WTC11 (cell line): ENCODE measurements around the gene AMBN. TPM values are rescaled to one million over a fixed set of nuclear protein-coding genes. Genes with fewer than 3 reads are reported as not detected.
A peak's percentile ranks its signal among the peaks of the same experiment; 100 is the strongest.

Experiments used
- ATAC-seq: fragments of 200-7000 bp; cut with Tn5 transposase; 2 replicates; pipeline ENCODE4 v1.10.0; 2021; ENCODE audit warnings: mild to moderate bottlenecking, moderate library complexity
- CTCF ChIA-PET: fragments of 300-600 bp; sonication (Branson Sonifier 250); formaldehyde crosslinking; loops from one replicate; lab custom pipeline; 2021; ENCODE audit warnings: antibody characterized with exemption; lab: Charles Lee
- POLR2A ChIA-PET: fragments of 350-600 bp; sonication (Branson Sonifier 250); formaldehyde crosslinking; loops from one replicate; lab custom pipeline; 2021; ENCODE audit warnings: antibody characterized with exemption; lab: Charles Lee
- DNase-seq: peaks from one replicate; pipeline ENCODE4 v3.0.0; 2021; ENCODE audit warnings: low spot score
- H3K27ac Mint-ChIP-seq: 2 replicates; pipeline ENCODE4 v1.8.0; 2021; ENCODE audit warnings: mixed read lengths
- H3K27me3 Mint-ChIP-seq: 2 replicates; pipeline ENCODE4 v1.8.0; 2021; ENCODE audit warnings: low read depth, mild to moderate bottlenecking, moderate library complexity, mixed read lengths
- H3K36me3 Mint-ChIP-seq: 2 replicates; pipeline ENCODE4 v1.8.0; 2021; ENCODE audit warnings: mixed read lengths
- H3K4me1 Mint-ChIP-seq: 2 replicates; pipeline ENCODE4 v1.8.0; 2022; ENCODE audit warnings: mixed read lengths
- H3K4me3 Mint-ChIP-seq: 2 replicates; pipeline ENCODE4 v1.8.0; 2021; ENCODE audit warnings: mild to moderate bottlenecking, moderate library complexity, mixed read lengths
- H3K9me3 Mint-ChIP-seq: 2 replicates; pipeline ENCODE4 v1.8.0; 2021; ENCODE audit warnings: mixed read lengths
- AR ChIP-seq: fragments of 250-450 bp; sonication (Bioruptor Pico); IDR thresholded peaks from 2 replicates; pipeline ENCODE4 v1.9.0; 2021; ENCODE audit warnings: mild to moderate bottlenecking
- E2F4 ChIP-seq: sonication (generic); formaldehyde crosslinking; IDR thresholded peaks from 2 replicates; pipeline ENCODE4 v1.8.1; 2022; ENCODE audit warnings: low read depth, mild to moderate bottlenecking, moderate library complexity, missing genetic modification reagents, borderline replicate concordance
- FOXK1 ChIP-seq: sonication (generic); formaldehyde crosslinking; IDR thresholded peaks from 2 replicates; pipeline ENCODE4 v1.8.0; 2022; ENCODE audit warnings: mild to moderate bottlenecking, moderate library complexity, missing genetic modification reagents
- IRF2 ChIP-seq: sonication (generic); formaldehyde crosslinking; IDR thresholded peaks from 2 replicates; pipeline ENCODE4 v1.8.0; 2022; ENCODE audit warnings: low read depth, missing genetic modification reagents, borderline replicate concordance
- KAT7 ChIP-seq: sonication (generic); formaldehyde crosslinking; IDR thresholded peaks from 2 replicates; pipeline ENCODE4 v1.8.1; 2023; ENCODE audit warnings: missing genetic modification reagents, mild to moderate bottlenecking, borderline replicate concordance
- NR3C1 ChIP-seq: sonication (generic); formaldehyde crosslinking; conservative IDR thresholded peaks from 2 replicates; pipeline ENCODE4 v1.8.1; 2023; ENCODE audit warnings: low read depth, mild to moderate bottlenecking, missing genetic modification reagents
- SMAD3 ChIP-seq: sonication (generic); formaldehyde crosslinking; IDR thresholded peaks from 2 replicates; pipeline ENCODE4 v1.8.0; 2022; ENCODE audit warnings: missing genetic modification reagents, mild to moderate bottlenecking, borderline replicate concordance
- ZNF138 ChIP-seq: sonication (generic); formaldehyde crosslinking; conservative IDR thresholded peaks from 2 replicates; pipeline ENCODE4 v1.8.1; 2022; ENCODE audit warnings: mild to moderate bottlenecking, moderate library complexity, missing genetic modification reagents
- ZNF281 ChIP-seq: sonication (generic); formaldehyde crosslinking; IDR thresholded peaks from 2 replicates; pipeline ENCODE4 v1.8.0; 2023; ENCODE audit warnings: mild to moderate bottlenecking, missing genetic modification reagents
- ZNF317 ChIP-seq: sonication (generic); formaldehyde crosslinking; IDR thresholded peaks from 2 replicates; pipeline ENCODE4 v1.8.1; 2023; ENCODE audit warnings: low read depth, mild to moderate bottlenecking, moderate library complexity, missing genetic modification reagents, borderline replicate concordance
- ZNF396 ChIP-seq: fragments of 250-450 bp; sonication (Bioruptor Pico); IDR thresholded peaks from 2 replicates; pipeline ENCODE4 v1.8.0; 2021; ENCODE audit warnings: mild to moderate bottlenecking, moderate library complexity, borderline replicate concordance
- ZSCAN18 ChIP-seq: fragments of 250-450 bp; sonication (Bioruptor Pico); IDR thresholded peaks from 2 replicates; pipeline ENCODE4 v2.1.2; 2022; ENCODE audit warnings: mild to moderate bottlenecking, moderate library complexity
- total RNA-seq: library from RNA; stranded (reverse); gene quantifications from 3 replicates; pipeline ENCODE4 v1.2.3, GENCODE V29; 2021
- TF ChIP-seq, protein P1 (sequence below): sonication (generic); formaldehyde crosslinking; IDR thresholded peaks from 2 replicates; pipeline ENCODE4 v1.8.0; 2022; ENCODE audit warnings: mild to moderate bottlenecking, missing genetic modification reagents
- TF ChIP-seq, protein P2 (sequence below): fragments of 200-600 bp; IDR thresholded peaks from 2 replicates; pipeline ENCODE4 v1.8.0; 2022; ENCODE audit warnings: antibody characterized with exemption
- TF ChIP-seq, protein P3 (sequence below): sonication (generic); formaldehyde crosslinking; IDR thresholded peaks from 2 replicates; pipeline ENCODE4 v1.8.1; 2022; ENCODE audit warnings: missing genetic modification reagents, borderline replicate concordance
- TF ChIP-seq, protein P4 (sequence below): sonication (generic); formaldehyde crosslinking; IDR thresholded peaks from 2 replicates; pipeline ENCODE4 v1.8.0; 2022; ENCODE audit warnings: mild to moderate bottlenecking, missing genetic modification reagents
- TF ChIP-seq, protein P5 (sequence below): sonication (generic); formaldehyde crosslinking; IDR thresholded peaks from 2 replicates; pipeline ENCODE4 v1.8.1; 2023; ENCODE audit warnings: mild to moderate bottlenecking, missing genetic modification reagents, moderate library complexity

The AMBN gene
- total RNA-seq, 1 experiment from 2014 or later, result not detected

DNA sequence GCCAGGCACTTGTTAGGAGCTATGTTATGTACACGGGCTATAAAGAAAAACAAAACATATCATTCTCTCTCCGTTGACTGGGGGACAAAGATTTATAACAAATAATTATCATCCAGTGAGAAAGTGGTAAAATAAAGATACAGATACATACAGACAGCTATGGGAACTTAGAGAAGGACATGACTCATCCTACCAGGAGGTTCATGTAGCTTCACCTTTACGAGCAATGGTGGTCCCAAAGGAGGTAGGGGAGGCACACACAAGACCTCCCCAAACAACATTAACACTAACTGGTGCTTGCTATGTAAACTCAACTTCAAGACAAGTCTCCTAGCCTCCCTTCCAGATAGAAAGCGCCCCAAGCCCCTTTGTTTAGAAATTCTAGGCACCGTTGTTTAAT, 8.9 kb downstream of the AMBN start (continued):
- TF ChIP-seq, protein P1, sequence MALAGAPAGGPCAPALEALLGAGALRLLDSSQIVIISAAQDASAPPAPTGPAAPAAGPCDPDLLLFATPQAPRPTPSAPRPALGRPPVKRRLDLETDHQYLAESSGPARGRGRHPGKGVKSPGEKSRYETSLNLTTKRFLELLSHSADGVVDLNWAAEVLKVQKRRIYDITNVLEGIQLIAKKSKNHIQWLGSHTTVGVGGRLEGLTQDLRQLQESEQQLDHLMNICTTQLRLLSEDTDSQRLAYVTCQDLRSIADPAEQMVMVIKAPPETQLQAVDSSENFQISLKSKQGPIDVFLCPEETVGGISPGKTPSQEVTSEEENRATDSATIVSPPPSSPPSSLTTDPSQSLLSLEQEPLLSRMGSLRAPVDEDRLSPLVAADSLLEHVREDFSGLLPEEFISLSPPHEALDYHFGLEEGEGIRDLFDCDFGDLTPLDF (CRISPR knock-in tag), result no peak

GRCh38 chr4:70601422-70602039, 9.5 kb downstream of the AMBN start:
- ATAC-seq (peak; percentile 99), DNase-seq (peak; percentile 73)
- Mint-ChIP-seq H3K9me3 (no peaks in the 10 kb centered on the region), H3K27ac (no peak overlapping the region), H3K4me1 (peaks cover 2% of the 10 kb centered on the region; the same call in 1 of the 2 replicates), H3K36me3 (no peaks in the 10 kb centered on the region), H3K4me3 (no peak overlapping the region), H3K27me3 (no peaks in the 10 kb centered on the region)
- ChIA-PET CTCF (interaction anchor here (0.6 to 1.6 kb wide), 7 partner anchors 12 to 355 kb away, joined by 3 to 6 read pairs (median 3); no protein-coding TSS in a partner anchor), POLR2A (no interaction called here)
- no peak for TF ChIP-seq ZNF396 (CRISPR knock-in tag)
- no peak for TF ChIP-seq NR3C1
- TF ChIP-seq KAT7 (CRISPR knock-in tag), result no peak
- TF ChIP-seq, protein P2, sequence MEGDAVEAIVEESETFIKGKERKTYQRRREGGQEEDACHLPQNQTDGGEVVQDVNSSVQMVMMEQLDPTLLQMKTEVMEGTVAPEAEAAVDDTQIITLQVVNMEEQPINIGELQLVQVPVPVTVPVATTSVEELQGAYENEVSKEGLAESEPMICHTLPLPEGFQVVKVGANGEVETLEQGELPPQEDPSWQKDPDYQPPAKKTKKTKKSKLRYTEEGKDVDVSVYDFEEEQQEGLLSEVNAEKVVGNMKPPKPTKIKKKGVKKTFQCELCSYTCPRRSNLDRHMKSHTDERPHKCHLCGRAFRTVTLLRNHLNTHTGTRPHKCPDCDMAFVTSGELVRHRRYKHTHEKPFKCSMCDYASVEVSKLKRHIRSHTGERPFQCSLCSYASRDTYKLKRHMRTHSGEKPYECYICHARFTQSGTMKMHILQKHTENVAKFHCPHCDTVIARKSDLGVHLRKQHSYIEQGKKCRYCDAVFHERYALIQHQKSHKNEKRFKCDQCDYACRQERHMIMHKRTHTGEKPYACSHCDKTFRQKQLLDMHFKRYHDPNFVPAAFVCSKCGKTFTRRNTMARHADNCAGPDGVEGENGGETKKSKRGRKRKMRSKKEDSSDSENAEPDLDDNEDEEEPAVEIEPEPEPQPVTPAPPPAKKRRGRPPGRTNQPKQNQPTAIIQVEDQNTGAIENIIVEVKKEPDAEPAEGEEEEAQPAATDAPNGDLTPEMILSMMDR, result peak; percentile 44; the same call in 1 of the 2 replicates

- Mint-ChIP-seq H3K4me1 (peaks cover 8% of the 10 kb centered on the region), H3K27ac (no peak overlapping the region), H3K4me3 (no peak overlapping the region), H3K27me3 (no peaks in the 10 kb centered on the region), H3K36me3 (no peaks in the 10 kb centered on the region), H3K9me3 (no peaks in the 10 kb centered on the region)
- CTCF ChIA-PET, result interaction anchor here (0.6 kb wide), 1 partner anchor 136 kb away, joined by 3 read pairs; no protein-coding TSS in a partner anchor
- no peak for ATAC-seq
- no peak for DNase-seq
- POLR2A ChIA-PET, result no interaction called here
- TF ChIP-seq ZNF138, result no peak
- TF ChIP-seq, protein P3, sequence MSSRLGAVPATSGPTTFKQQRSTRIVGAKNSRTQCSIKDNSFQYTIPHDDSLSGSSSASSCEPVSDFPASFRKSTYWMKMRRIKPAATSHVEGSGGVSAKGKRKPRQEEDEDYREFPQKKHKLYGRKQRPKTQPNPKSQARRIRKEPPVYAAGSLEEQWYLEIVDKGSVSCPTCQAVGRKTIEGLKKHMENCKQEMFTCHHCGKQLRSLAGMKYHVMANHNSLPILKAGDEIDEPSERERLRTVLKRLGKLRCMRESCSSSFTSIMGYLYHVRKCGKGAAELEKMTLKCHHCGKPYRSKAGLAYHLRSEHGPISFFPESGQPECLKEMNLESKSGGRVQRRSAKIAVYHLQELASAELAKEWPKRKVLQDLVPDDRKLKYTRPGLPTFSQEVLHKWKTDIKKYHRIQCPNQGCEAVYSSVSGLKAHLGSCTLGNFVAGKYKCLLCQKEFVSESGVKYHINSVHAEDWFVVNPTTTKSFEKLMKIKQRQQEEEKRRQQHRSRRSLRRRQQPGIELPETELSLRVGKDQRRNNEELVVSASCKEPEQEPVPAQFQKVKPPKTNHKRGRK (CRISPR knock-in tag), result no peak
- TF ChIP-seq SMAD3 (CRISPR knock-in tag), result no peak
- TF ChIP-seq ZNF317, result no peak
- no peak for TF ChIP-seq ZSCAN18
- TF ChIP-seq, protein P4, sequence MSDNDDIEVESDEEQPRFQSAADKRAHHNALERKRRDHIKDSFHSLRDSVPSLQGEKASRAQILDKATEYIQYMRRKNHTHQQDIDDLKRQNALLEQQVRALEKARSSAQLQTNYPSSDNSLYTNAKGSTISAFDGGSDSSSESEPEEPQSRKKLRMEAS (CRISPR knock-in tag), result no peak
- TF ChIP-seq ZNF281 (CRISPR knock-in tag), result no peak
- TF ChIP-seq, protein P5, sequence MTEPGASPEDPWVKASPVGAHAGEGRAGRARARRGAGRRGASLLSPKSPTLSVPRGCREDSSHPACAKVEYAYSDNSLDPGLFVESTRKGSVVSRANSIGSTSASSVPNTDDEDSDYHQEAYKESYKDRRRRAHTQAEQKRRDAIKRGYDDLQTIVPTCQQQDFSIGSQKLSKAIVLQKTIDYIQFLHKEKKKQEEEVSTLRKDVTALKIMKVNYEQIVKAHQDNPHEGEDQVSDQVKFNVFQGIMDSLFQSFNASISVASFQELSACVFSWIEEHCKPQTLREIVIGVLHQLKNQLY (CRISPR knock-in tag), result no peak
- TF ChIP-seq FOXK1 (CRISPR knock-in tag), result no peak
- no peak for TF ChIP-seq AR (CRISPR knock-in tag)
- no peak for TF ChIP-seq IRF2 (CRISPR knock-in tag)
- TF ChIP-seq E2F4, result no peak
Observed at GRCh38 chr4:70603856-70604255, 11.8 kb downstream of the AMBN start.
